CD4-positive, alpha-beta memory T cell (primary cell): ENCODE results near the gene HDAC4. TPM values are rescaled to one million over a fixed set of nuclear protein-coding genes. Genes with fewer than 3 reads are reported as not detected.
A peak's percentile ranks its signal among the peaks of the same experiment; 100 is the strongest.

Experiments used
- CTCF ChIA-PET: fragments of 350-600 bp; sonication (Branson Sonifier 250); formaldehyde crosslinking; loops from one replicate; lab custom pipeline; 2021; ENCODE audit warnings: inconsistent platforms; ENCODE audit not compliant: partially characterized antibody; lab: Charles Lee
- POLR2A ChIA-PET: fragments of 350-600 bp; sonication (Branson Sonifier 250); formaldehyde crosslinking; loops from one replicate; lab custom pipeline; 2021; ENCODE audit not compliant: partially characterized antibody; lab: Charles Lee
- DNase-seq, 5 donors: peaks; one replicate each; pipeline versions ENCODE4 v3.0.0 to v3.0.0-alpha.2; 2020 to 2022; ENCODE audit warnings: mixed read lengths in 1 of 5
- H3K27ac ChIP-seq: one replicate; pipeline ENCODE4 v1.7.0; 2013; ENCODE audit warnings: low read depth, low read length
- H3K27me3 ChIP-seq: 2 replicates; pipeline ENCODE4 v1.7.0; 2013; ENCODE audit warnings: mild to moderate bottlenecking, low read length, moderate library complexity; ENCODE audit not compliant: insufficient read depth
- H3K36me3 ChIP-seq: 2 replicates; pipeline ENCODE4 v1.7.0; 2013; ENCODE audit warnings: mild to moderate bottlenecking, low read length, moderate library complexity; ENCODE audit not compliant: insufficient read depth
- H3K4me1 ChIP-seq: 2 replicates; pipeline ENCODE4 v1.7.0; 2013; ENCODE audit warnings: mild to moderate bottlenecking, low read length, moderate library complexity; ENCODE audit not compliant: insufficient read depth
- H3K4me3 ChIP-seq, 2 donors: one replicate each; pipeline ENCODE4 v1.7.0; 2013; ENCODE audit warnings: low read length in 2 of 2, mild to moderate bottlenecking in 1 of 2
- H3K9me3 ChIP-seq, 2 donors: one replicate each; pipeline ENCODE4 v1.7.0; 2013; ENCODE audit warnings: low read length in 2 of 2, control low read depth in 1 of 2; ENCODE audit not compliant: control insufficient read depth in 1 of 2
- H3K27ac Mint-ChIP-seq, 7 donors: one replicate each; pipeline ENCODE4 v1.8.0; 2020 to 2021; ENCODE audit warnings: mixed read lengths in 7 of 7, mild to moderate bottlenecking in 6 of 7, inconsistent platforms in 3 of 7, moderate library complexity in 3 of 7
- H3K27me3 Mint-ChIP-seq, 2 donors: one replicate each; pipeline ENCODE4 v1.8.0; 2020 to 2021; ENCODE audit warnings: mixed read lengths in 2 of 2
- H3K36me3 Mint-ChIP-seq, 2 donors: one replicate each; pipeline ENCODE4 v1.8.0; 2020 to 2021; ENCODE audit warnings: mixed read lengths in 2 of 2, inconsistent platforms in 1 of 2, mild to moderate bottlenecking in 1 of 2
- H3K4me1 Mint-ChIP-seq, 4 donors: one replicate each; pipeline ENCODE4 v1.8.0; 2020 to 2021; ENCODE audit warnings: mixed read lengths in 4 of 4, mild to moderate bottlenecking in 1 of 4
- H3K4me3 Mint-ChIP-seq, 8 donors: one replicate each; pipeline ENCODE4 v1.8.0; 2020 to 2021; ENCODE audit warnings: mixed read lengths in 8 of 8, mild to moderate bottlenecking in 7 of 8, moderate library complexity in 6 of 8, inconsistent platforms in 3 of 8
- H3K9me3 Mint-ChIP-seq, 8 donors: one replicate each; pipeline ENCODE4 v1.8.0; 2020 to 2021; ENCODE audit warnings: mixed read lengths in 8 of 8, mild to moderate bottlenecking in 5 of 8, inconsistent platforms in 3 of 8, moderate library complexity in 1 of 8
- intact Hi-C: fragments of 100-400 bp; cut with micrococcal nuclease; formaldehyde crosslinking; loops from one replicate; pipeline ENCODE4 v1.15.1; 2023
- polyA plus RNA-seq, 2 donors: library from polyadenylated mRNA; unstranded; fragments of 300-500 nt; fragmentation: Illumina TruSeq; gene quantifications; one replicate each; pipeline ENCODE4 v1.2.3, GENCODE V29; 2021
- total RNA-seq, 2 experiments: library from RNA; stranded (reverse); gene quantifications; one replicate each; pipeline ENCODE4 v1.2.3, GENCODE V29; 2021

The HDAC4 gene
- total and polyA plus RNA-seq, 4 experiments from 2014 or later, result 1.4 to 59.7 (median 30.4) TPM

GRCh38 chr2:239186516-239187357 is 214.1 kb downstream of the HDAC4 start:
- intact Hi-C loops, result no loop called here
- ChIA-PET POLR2A (no interaction called here), CTCF (no interaction called here)
- H3K27ac Mint-ChIP-seq, result peak overlapping the region in 3 of 7 donors; percentile 31 to 48 (median 35)
- Histone ChIP-seq H3K36me3 (peaks cover 47% of the 10 kb centered on the region), H3K9me3 (no peaks in the 10 kb centered on the region), H3K27ac (no peak overlapping the region), H3K4me1 (no peaks in the 10 kb centered on the region), H3K27me3 (no peaks in the 10 kb centered on the region), H3K4me3 (no peak overlapping the region)
- no peaks in the 10 kb centered on the region for H3K27me3 Mint-ChIP-seq
- DNase-seq, result no peak
- H3K36me3 Mint-ChIP-seq, result peaks cover 47 to 65% of the 10 kb centered on the region in 2 donors
- no peaks in the 10 kb centered on the region for H3K4me1 Mint-ChIP-seq
- H3K9me3 Mint-ChIP-seq, result no peaks in the 10 kb centered on the region
- no peak overlapping the region for H3K4me3 Mint-ChIP-seq

GRCh38 chr2:239184968-239185903 is 215.6 kb downstream of the HDAC4 start:
- no peaks in the 10 kb centered on the region for H3K27me3 Mint-ChIP-seq
- Histone ChIP-seq H3K27ac (no peak overlapping the region), H3K4me1 (no peaks in the 10 kb centered on the region), H3K4me3 (no peak overlapping the region), H3K36me3 (peaks cover 47% of the 10 kb centered on the region), H3K27me3 (no peaks in the 10 kb centered on the region), H3K9me3 (no peaks in the 10 kb centered on the region)
- ChIA-PET POLR2A (no interaction called here), CTCF (no interaction called here)
- no peak for DNase-seq
- H3K9me3 Mint-ChIP-seq, result no peaks in the 10 kb centered on the region
- peak overlapping the region in 2 of 7 donors; percentile 23 to 91 for H3K27ac Mint-ChIP-seq
- peaks cover 53 to 71% of the 10 kb centered on the region in 2 donors for H3K36me3 Mint-ChIP-seq
- intact Hi-C loops, result no loop called here
- no peaks in the 10 kb centered on the region for H3K4me1 Mint-ChIP-seq
- no peak overlapping the region for H3K4me3 Mint-ChIP-seq

- Histone ChIP-seq H3K9me3 (no peaks in the 10 kb centered on the region), H3K36me3 (peaks cover 46% of the 10 kb centered on the region), H3K27ac (no peak overlapping the region), H3K4me1 (no peaks in the 10 kb centered on the region), H3K4me3 (no peak overlapping the region), H3K27me3 (no peaks in the 10 kb centered on the region)
- peak overlapping the region in 1 of 7 donors; percentile 42 for H3K27ac Mint-ChIP-seq
- H3K4me1 Mint-ChIP-seq, result no peaks in the 10 kb centered on the region
- H3K4me3 Mint-ChIP-seq, result no peak overlapping the region
- intact Hi-C loops, result no loop called here
- no peaks in the 10 kb centered on the region for H3K27me3 Mint-ChIP-seq
- ChIA-PET CTCF (no interaction called here), POLR2A (no interaction called here)
- H3K36me3 Mint-ChIP-seq, result peaks cover 52 to 71% of the 10 kb centered on the region in 2 donors
- DNase-seq, result no peak
- H3K9me3 Mint-ChIP-seq, result no peaks in the 10 kb centered on the region
Observed at GRCh38 chr2:239184179-239184578, 216.6 kb downstream of the HDAC4 start.

- no peak overlapping the region for H3K27ac ChIP-seq
- Mint-ChIP-seq H3K4me1 (no peaks in the 10 kb centered on the region), H3K36me3 (peaks cover 53 to 73% of the 10 kb centered on the region in 2 donors), H3K4me3 (no peak overlapping the region), H3K9me3 (peaks cover 0 to 4% (median 0%) of the 10 kb centered on the region in 8 donors), H3K27ac (no peak overlapping the region), H3K27me3 (no peaks in the 10 kb centered on the region)
- no peak for DNase-seq
- H3K27me3 ChIP-seq, result no peaks in the 10 kb centered on the region
- intact Hi-C loops, result no loop called here
- peaks cover 38% of the 10 kb centered on the region for H3K36me3 ChIP-seq
- POLR2A ChIA-PET, result interaction anchor here (0.5 kb wide), 1 partner anchor 41 kb away, joined by 3 read pairs; no protein-coding TSS in a partner anchor
- H3K9me3 ChIP-seq, result no peaks in the 10 kb centered on the region
- CTCF ChIA-PET, result no interaction called here
- H3K4me3 ChIP-seq, result no peak overlapping the region
- no peaks in the 10 kb centered on the region for H3K4me1 ChIP-seq
Observed at GRCh38 chr2:239182981-239183791, 217.6 kb downstream of the HDAC4 start.

GRCh38 chr2:239181903-239182581 is 218.8 kb downstream of the HDAC4 start:
- Histone ChIP-seq H3K4me3 (no peak overlapping the region), H3K36me3 (peaks cover 33% of the 10 kb centered on the region), H3K9me3 (no peaks in the 10 kb centered on the region), H3K27ac (no peak overlapping the region), H3K27me3 (no peaks in the 10 kb centered on the region), H3K4me1 (no peaks in the 10 kb centered on the region)
- H3K4me3 Mint-ChIP-seq, result no peak overlapping the region
- CTCF ChIA-PET, result no interaction called here
- POLR2A ChIA-PET, result no interaction called here
- H3K36me3 Mint-ChIP-seq, result peaks cover 54 to 73% of the 10 kb centered on the region in 2 donors
- no peaks in the 10 kb centered on the region for H3K4me1 Mint-ChIP-seq
- H3K9me3 Mint-ChIP-seq, result peaks cover 0 to 11% (median 0%) of the 10 kb centered on the region in 8 donors
- H3K27me3 Mint-ChIP-seq, result no peaks in the 10 kb centered on the region
- peak overlapping the region in 1 of 7 donors; percentile 19 for H3K27ac Mint-ChIP-seq
- intact Hi-C loops, result no loop called here
- DNase-seq, result no peak

- H3K4me3 ChIP-seq, result no peak overlapping the region
- Mint-ChIP-seq H3K4me3 (no peak overlapping the region), H3K4me1 (peaks cover 0 to 2% (median 0%) of the 10 kb centered on the region in 4 donors), H3K27me3 (no peaks in the 10 kb centered on the region), H3K36me3 (peaks cover 55 to 73% of the 10 kb centered on the region in 2 donors), H3K9me3 (peaks cover 0 to 18% (median 6%) of the 10 kb centered on the region in 8 donors), H3K27ac (peak overlapping the region in 2 of 7 donors; percentile 19 to 22)
- no peak overlapping the region for H3K27ac ChIP-seq
- no peaks in the 10 kb centered on the region for H3K4me1 ChIP-seq
- CTCF ChIA-PET, result no interaction called here
- no peak for DNase-seq
- H3K27me3 ChIP-seq, result no peaks in the 10 kb centered on the region
- intact Hi-C loops, result no loop called here
- no peaks in the 10 kb centered on the region for H3K9me3 ChIP-seq
- POLR2A ChIA-PET, result no interaction called here
- peaks cover 33% of the 10 kb centered on the region for H3K36me3 ChIP-seq
Observed at GRCh38 chr2:239181074-239181902, 219.5 kb downstream of the HDAC4 start.
